ENCODE results near the gene BCAS1.

The BCAS1 gene

DNA sequence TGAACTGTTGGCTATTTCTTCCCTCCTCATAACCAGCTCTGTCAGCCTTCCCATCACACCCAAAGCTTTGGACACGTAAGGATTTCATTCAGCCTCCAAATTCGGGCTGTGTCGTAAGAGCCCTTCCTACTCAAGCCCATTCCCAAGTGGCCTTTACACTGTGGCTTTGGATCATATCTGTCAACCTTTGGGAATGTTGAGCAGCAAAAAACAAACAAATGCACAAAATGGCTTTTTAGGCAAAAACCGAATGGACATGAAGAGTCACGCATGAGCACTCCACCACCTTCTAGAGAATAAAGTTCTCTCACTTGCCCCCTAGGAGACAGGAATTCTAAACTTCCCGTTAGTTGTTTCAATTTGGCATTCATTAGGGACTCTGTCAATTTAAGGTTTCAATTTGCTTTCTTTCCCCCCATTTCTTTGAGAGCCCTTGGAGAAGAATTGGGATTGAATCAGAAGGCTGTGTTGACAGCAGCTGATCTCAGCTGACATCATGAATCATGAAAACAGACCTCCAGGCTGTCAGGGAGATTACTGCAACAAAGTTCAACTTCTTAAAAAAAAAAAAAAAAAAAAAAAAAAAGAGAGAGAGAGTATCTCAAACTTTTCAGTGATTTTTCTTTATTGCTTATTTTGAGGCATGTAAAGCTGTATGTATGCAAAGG, 110.3 kb downstream of the BCAS1 start:
- no peak for DNase-seq (ENCODE audit: low read depth)

DNA sequence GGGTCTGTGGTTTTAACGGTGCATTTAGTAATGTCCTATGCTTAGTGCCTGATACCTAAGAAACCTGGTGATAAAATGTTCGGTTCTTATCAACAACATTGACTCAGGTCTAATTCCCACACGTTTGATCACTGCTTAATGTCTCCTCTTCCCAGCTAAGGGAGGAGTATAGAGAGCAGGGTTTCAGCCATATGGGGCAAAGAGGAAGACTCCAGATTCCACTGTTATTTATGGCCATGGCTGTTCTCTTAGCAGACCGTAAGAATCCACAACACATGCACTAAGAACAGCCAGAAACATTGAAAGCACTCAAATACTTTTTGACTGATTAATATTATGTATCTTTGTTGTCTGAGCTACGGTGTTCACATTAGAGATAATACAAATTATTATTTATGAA, 112.1 kb downstream of the BCAS1 start:
- DNase-seq (ENCODE audit: low read depth), result no peak

DNA sequence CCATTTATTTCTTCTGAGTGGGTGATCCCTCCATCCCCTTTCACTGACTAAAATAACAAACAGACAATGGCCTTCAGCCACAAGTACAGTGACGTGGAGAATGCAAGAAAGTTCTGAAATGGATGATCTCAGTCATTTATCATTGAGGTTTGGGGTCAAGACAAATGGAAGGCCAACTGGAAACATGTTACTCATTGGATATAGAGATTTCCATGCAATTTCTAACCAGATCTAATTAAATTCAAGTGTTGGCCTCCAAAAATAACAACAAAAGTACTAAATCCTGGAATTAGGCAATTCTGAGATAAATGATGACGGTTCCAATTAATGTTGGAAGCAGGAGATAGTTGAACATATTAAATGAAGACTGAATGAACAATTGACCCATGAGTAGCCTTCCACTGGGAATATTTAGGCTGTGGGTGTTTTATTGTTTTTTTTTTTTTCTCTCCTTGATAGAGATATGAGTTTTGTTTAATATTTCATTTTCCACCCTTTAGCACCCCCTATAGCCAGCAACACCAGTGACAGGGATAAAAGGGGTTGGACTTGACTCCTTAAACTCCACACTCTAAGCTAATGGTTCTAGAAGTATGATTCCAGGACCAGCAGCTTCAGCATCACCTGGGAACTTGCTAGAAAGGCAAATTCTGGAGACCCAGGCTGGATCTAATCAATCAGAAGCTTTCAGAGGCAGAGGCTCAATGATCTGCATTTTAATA, 112.8 kb downstream of the BCAS1 start:
- no peak for DNase-seq (ENCODE audit: low read depth)

DNA sequence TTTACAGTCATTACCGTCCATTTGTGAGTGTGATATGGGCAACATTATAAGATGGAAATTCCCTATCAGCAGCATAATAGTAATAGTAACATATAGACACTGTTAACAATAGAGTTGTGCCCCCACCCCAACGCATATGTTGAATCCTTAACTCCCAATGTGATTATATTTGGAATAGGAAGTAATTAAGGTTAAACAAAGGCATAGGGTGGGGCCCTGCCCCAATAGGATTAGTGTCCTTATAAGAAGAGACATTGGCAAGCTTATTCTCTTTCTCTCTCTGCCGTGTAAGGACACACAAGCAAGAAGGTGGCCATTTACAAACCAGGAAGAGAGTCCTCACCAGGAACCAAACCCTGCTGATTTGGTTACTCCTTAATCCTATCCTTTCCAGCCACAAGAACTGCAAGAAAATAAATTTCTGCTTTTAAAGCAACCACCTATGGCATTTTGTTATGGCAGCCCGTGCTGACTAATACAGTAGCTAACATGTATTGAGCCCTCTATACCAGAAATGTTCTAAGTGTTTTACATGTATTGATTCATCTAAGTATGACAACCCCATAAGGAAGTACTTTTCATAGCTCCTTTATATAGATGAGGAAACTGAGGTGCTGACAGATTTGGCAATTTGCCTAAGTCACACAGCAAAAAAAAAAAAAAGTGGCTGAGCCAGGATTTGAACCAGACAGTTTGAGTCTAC, 114.2 kb downstream of the BCAS1 start:
- no peak for DNase-seq (ENCODE audit: low read depth)

DNA sequence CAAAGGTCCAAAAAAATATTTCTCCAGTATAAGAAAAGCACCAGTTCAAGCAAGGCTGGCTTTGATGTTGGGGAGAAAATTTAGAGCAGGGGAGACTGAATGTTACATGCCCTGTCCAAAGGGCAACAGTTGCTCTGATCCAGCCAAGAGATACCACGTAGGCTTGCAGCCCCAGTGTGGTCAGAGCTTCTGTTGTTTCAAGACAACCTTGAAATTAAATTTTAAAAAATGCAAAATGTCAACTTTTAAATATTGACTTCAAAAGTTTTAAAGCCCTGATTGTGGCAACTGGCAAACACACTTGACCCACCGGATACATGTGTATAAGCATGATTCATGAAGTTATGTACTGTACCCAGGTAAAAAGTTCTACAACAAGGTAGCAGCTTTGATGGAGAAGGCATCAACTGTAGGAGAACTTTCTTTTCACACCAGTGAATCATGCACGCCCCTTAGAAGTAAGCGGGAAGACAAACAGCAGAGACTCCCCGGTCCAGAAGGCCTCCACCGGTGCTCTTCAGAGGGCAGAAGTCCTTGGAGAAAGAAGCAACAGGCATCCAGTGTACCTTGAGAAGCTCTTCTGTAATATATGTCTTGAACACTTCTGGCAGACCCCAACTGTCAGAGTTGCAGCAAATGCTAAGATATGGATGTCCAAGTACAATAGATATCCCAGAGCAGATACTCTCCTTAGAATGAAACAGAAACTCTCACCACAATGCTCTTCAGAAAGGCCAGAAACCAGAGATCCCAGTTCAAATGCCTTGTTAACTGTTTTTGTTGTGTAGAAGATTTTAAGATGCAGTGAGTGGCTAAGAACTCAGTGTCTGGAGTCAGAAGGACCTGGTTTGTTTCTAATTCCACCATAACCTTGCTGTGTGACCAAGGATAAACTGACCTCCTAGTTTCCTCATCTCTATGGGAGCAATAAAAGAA, 115.4 kb downstream of the BCAS1 start:
- DNase-seq (ENCODE audit: low read depth), result no peak

DNA sequence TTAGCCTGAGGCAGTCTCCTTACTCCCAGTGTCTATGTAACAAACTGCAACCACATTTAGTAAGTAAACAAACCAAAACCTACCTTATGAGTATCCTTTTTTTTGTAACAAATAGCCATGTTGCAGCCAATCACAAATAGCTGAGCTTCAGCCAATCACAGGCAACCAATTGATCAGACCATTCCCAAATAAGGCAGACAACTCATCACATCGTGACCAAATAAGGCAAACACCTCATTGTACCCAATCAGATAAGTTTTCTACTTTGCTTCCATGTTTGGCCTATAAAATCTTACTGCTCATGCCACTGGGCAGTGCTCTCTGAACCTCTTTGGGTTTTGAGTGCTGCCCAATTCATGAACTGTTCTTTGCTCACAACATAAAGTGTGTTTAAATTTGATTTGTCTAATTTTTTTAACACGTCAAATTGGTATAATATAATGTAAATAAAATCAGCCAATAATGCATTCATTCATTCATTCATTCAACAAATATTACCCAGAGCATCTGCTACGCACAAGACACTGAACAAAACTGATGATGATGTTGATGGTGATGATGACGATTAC, 117.8 kb downstream of the BCAS1 start:
- DNase-seq (ENCODE audit: low read depth), result no peak

DNA sequence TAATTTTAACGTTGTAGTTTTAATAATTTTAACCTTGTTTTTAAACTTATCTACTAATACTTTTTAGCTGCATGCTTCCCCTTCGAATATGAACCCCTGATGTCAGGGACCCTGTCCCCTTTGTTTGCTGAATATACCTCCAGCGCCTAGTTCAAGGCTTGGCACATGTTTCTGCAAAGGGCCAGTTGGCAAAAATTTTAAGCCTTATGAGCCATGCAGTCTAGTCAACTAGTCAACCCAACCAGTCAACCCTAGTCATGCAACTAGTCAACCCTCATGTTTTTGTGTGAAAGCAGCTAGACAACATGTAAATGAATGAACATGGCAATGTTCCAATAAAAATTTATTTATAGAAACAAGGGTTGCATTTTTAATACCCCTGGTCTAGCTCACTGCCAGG, 119.8 kb downstream of the BCAS1 start:
- DNase-seq (ENCODE audit: low read depth), result no peak

DNA sequence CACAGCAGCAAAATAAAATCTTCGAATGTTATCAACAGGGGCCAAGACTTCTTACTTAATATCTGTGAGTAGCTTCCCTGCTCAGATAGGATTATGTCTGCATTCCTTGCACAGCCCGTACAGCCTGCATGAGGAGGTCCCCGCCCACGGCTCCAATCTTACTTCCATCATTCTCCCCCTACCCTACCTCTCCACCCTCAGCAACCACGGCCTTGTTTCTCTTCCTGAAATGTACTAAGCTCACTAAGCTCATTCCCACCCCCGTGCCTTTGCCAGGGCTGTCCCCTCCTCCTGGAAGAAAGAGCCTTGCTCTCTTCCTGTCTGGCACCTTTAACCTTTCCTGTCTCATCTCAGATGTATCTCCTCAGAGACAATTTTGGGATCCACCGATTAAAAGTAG, 120.4 kb downstream of the BCAS1 start:
- DNase-seq (ENCODE audit: low read depth), result no peak

DNA sequence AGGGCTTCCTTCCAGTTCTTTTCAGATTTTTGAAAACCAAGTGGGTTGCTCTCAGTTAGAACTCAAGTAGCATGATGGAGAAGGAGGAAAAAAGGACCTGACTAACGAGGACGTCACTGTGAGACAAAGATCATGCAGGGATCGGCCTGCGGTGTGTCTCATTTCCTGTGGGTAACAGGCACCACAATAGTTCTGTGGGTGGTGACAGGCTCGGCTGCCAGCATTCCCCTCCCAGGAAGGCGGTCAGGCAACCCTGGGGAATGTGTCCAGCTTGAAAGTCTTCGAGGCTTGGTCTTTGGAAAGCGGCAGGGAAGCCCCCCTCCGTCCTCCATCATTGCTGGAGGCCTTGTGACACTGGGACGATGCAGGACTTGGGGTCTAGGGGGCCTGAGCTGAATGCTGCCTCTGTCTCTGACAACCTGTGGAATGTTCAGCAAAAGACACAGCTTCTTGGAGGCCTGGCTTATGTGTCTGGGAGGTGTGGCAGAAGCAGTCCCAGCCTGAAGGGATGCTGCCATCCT, 121.0 kb downstream of the BCAS1 start:
- DNase-seq (ENCODE audit: low read depth), result peak; percentile 63

DNA sequence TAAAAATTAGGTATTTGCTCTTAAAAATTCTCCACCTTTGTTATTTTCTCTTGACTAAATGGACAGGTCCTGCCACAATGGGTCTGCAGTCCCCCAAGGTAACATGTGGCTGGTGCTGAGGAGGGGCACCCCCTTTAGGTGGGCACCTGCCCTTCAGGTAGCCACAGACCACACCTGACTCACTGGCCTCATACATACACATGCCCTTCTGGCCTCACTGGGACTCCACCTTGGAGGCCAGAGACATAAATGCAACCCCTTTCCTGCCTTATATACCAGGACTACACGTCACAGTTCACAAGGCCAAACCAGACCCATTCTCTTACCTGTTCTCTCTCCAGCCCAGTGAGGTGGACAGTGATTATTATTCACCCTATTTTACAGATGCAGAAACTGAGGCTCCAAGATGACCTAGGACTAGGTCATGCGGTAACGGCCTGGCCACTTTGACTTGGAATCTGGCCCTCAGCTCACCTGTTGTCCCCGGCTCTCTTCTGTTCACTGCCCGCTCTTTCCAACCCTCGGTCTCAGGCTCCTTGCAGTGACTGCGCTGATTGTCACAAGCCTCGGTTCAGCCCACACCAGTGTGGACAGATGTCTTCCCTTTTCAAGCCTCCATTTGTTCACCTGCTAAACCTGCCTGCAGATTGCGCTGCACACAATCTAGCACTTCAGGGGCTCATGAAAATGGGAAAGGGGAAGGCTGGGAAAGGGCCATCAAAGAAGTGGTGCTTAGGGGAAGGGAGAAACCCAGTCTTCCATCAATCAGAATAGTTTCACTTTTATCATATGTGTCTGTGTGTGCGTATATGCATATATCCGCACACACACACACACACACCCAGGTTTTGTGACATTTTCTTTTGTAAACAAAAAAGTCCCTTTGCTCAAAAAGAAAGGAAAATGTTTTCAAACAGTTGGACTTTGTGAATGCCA, 121.7 kb downstream of the BCAS1 start:
- DNase-seq (ENCODE audit: low read depth), result no peak

DNA sequence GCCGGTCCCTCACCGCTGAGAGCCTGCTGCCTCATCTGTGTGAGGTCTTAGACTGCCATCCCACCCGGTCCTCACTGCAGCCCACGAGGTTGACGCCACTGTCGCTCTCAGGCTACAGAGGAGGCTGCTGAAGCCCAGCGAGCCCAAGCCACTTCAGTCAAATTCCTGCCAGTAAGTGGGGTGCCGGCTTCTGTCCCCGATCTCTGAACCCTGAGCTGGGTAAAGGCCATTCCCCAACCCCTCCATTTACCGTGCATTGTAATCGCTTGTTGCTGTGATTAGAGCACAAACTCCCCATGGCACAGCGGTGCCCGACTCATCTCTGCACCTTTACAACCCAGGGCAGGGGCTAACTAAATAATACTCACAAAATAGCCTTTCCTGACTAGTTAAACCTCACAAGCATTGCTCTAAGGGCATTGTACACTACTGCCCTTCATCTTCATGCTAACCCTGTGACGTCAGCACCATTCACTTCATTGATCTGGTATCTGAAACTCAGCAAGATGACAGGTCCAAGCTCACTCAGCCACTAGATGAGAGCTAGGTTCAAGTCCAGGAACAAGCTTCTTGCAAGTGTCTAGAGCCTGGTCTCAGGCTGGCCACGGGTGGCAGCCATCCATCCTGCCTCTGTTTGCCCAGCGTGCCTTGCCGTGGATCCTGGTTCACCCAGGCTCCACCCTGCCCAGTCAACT, 122.7 kb downstream of the BCAS1 start:
- no peak for DNase-seq (ENCODE audit: low read depth)

DNA sequence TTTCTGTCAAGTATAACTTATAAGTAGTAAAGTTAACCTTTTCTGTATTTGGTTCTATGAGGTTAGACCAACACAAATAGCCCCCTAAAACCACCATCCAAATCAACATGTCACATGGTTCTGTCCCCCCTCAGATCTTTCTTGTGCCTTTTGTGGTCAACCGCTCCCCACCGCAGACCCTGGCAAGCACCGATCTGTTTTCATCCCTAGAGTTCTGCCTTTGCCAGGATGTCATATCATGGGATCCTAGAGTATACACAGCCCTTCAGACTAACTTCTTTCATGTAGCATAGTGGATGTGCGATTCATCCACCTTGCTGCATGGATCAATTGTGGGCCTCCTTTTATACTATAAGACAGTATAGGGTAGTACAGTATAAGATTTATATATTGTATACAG, 124.3 kb downstream of the BCAS1 start:
- no peak for DNase-seq (ENCODE audit: low read depth)

DNA sequence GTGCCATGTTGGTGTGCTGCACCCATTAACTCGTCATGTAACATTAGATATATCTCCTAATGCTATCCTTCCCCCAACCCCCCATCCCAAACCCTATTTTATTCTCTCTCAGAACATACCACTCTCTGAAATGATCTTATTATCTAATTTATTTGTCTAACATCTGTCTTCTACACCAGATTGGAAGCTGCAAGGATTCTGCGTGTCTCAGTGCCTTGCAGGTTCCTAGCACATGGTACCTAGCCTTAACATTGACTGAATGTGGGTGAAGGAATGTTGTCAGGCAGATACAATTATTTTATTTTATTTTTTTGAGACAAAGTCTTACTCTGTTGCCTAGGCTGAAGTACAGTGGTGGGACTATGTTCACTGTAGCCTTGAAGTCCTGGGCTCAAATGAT, 124.9 kb downstream of the BCAS1 start:
- no peak for DNase-seq (ENCODE audit: low read depth)

DNA sequence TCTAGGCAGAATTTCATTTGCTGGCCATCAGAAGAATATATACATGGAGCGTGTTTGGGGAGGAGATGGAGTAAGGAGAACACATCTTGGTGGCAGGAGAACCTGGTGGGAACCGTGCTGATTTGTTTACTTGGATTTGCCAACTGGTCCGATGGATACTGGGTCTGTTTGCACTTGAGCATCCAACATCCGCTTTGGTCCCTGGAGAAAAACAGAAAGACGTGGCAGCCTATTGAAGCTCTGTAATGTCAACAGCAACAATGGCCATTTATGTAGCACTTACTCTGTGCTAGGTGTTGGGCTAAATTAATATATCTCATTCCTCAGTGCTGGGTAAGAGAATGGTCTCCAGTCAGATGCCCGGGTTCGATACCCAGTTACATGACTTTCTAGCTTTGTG, 125.6 kb downstream of the BCAS1 start:
- DNase-seq (ENCODE audit: low read depth), result no peak

DNA sequence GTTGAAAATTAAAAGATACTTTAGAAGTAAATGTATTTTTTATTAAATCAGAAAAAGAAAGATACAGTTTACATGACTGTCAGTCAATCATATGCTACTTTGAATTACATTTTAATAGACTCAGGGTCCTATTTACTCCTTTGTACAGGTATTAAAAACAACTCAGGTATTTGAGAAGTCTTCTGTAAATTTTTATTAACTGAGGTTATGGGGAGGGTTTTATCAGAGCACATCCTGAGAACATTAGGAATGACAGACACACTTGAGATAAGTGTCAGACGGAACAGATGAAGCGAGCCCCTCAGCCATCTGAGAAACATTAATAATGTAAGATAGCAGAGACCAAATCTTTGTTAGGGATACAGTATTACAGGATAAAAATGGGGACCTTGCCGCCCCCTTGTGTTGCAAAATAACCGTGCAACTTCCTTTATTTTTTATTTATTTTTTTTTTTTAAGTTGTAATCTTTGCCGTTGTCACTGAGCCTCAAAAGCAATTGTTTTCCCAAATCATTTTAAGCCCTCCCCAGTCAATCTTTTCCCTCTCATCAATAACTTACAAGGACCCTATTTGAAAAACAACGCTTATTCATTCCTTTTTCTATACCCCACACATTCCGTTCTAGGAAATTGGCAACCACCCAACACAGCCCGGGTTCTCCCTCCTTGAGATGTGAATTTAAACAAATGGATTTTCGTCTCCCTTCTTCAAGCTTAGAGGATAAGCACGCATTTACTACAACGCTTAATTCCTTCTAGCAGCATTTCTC, 126.7 kb downstream of the BCAS1 start:
- DNase-seq (ENCODE audit: low read depth), result no peak

DNA sequence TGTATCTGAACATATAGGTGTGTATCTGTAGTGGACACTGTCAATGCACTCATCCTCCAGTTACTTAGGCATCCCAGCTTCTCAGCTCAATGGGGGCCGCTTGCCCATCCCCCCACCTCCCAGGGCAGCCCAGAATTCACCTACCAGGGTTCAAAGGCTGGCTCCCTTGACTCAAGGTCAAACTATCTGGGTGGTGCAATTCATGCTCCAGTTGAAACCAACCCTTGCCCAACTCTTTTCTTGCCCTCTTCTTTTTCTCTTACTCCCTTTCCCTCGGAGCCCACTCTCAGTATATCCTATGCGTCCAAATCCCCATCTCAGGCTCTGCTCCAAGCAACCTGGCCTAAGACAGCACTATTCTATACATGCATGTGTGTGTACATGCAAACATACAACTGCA, 127.4 kb downstream of the BCAS1 start:
- DNase-seq (ENCODE audit: low read depth), result no peak

DNA sequence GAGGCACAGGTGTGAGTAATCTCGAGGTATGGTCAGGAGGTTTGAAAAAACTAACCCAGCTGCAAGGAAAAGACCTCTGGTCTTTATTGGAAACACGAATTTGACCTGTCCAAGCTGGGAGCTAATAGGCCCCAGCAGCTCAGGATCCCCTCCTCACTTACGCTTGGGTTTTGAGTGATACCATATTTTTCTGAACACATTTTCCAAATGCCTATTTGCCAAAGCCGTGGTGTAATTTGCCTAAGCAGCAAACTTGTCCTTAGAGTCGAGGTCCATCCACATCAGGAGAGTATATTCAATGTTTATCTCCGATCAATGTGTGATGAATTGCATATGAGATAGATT, 128.0 kb downstream of the BCAS1 start:
- DNase-seq (ENCODE audit: low read depth), result no peak

DNA sequence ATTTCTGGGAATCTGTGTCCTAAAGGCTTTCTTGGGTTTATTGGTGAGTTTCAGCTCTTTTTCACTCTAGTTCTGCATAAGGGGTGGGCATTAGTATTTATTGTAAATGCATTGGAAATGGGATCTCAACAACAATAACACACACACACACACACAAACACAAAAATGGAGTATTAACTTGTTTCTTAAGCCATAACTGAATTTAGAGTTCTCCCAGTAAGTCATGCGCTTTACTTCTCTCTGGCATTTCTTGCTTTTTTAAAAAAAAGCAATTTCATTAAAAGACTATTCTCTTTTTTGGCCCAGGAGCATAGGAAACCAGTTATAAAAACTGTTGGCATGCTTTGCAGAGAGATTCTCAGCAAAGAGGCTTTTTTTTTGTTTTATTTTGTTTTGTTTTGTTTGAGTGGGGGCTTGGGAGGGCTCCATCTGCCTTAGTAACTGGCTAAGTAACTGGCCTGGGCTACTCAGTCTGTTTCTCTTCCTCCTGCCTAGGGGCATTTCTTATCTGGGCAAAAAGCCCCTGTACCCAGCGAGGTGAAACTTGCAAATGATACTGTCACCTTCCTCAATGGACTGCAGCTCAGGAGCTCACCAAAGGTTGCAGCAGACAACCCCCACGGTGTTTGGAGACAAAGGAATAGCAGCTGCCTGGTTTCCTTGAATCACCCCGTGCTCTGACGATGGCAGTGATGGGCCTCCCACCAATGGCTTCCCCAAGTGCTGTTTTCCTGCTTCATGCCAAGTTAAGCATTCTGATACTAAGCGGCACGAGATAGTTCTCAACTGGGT, 128.5 kb downstream of the BCAS1 start:
- no peak for DNase-seq (ENCODE audit: low read depth)
